ENCODE measurements around the gene ERMP1. TPM values are rescaled to one million over a fixed set of nuclear protein-coding genes. Genes with fewer than 3 reads are reported as not detected.

ERMP1 gene
- total and polyA plus RNA-seq, 2 of the 8 experiments (the other 6 are each of a cell fraction or from before 2014, with no cell fraction given), result 12.8 to 16.7 TPM

DNA sequence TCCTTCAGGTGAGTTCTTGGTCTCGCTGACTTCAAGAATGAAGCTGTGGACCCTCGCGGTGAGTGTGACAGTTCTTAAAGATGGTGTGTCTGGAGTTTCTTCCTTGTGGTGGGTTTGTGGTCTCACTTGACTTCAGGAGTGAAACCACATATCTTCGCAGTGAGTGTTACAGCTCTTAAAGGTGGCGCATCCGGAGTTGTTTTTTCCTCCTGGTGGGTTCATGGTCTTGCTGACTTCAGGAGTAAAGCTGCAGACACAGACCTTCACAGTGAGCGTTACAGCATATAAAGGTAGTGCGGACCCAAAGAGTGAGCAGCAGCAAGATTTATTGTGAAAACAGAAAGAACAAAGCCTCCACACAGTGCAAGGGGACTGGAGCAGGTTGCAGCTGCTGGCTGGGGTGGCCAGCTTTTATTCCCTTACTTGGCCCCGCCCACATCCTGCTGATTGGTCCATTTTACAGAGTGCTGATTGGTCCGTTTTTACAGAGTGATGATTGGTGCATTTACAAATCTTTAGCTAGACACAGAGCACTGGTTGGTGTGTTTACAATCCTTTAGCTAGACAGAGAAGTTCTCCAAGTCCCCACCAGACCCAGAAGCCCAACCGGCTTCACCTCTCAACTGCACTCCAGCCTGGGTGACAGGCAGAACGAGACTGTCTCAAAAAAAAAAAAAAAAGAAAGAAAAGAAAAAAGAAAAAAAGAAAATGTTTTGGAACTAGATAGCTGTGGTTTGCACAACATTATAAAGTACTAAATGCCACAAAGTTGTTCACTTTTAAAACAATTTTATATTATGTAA, 9.1 kb upstream of the ERMP1 start (continued):
- TF ChIP-seq TAF1 (IDR thresholded peaks at IDR 0.05; ENCODE audit: low read depth, low read length) (no peak), GABPA (IDR thresholded peaks at IDR 0.05; ENCODE audit: borderline replicate concordance, insufficient read depth, low read length) (no peak), SP2 (IDR thresholded peaks at IDR 0.05; ENCODE audit: low read length) (no peak), EGR1 (IDR thresholded peaks at IDR 0.05; ENCODE audit: borderline replicate concordance, low read depth, low read length) (no peak), SAP30 (IDR thresholded peaks at IDR 0.05; ENCODE audit: insufficient read depth, insufficient replicate concordance, low read length) (no peak), TBP (IDR thresholded peaks at IDR 0.05; ENCODE audit: low read depth, low read length) (no peak), ATF3 (IDR thresholded peaks at IDR 0.05; ENCODE audit: insufficient read depth, low read depth, low read length) (no peak)

All from H1 (cell line).